Right kidney (tissue), 9 donors: ENCODE data around the gene ABHD6.
"Not testable (repeated sequence)": the region's sequence is repeated elsewhere in the genome, so short reads cannot be mapped to it uniquely, and the experiment has no call there.

Experiments used
- DNase-seq: peaks from one replicate; pipeline ENCODE4 v3.0.0-alpha.2; 2016
- long read RNA-seq, 8 donors: transcript quantifications; one replicate each; lab custom pipeline, GENCODE V29; 2026

Gene ABHD6, protein sequence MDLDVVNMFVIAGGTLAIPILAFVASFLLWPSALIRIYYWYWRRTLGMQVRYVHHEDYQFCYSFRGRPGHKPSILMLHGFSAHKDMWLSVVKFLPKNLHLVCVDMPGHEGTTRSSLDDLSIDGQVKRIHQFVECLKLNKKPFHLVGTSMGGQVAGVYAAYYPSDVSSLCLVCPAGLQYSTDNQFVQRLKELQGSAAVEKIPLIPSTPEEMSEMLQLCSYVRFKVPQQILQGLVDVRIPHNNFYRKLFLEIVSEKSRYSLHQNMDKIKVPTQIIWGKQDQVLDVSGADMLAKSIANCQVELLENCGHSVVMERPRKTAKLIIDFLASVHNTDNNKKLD
- long read RNA-seq, donor 1, transcript ABHD6-201 (9 exons, 2,393 nt): major isoform, 5 of 14 reads
- long read RNA-seq, donor 1, partial matches to known transcripts: 9 of 14 reads
- long read RNA-seq, donor 1, other reads (novel, unspliced or antisense): 0 of 14 reads
- long read RNA-seq, donor 2, partial matches to known transcripts: 0 of 4 reads
- long read RNA-seq, donor 2, other reads (novel, unspliced or antisense): 0 of 4 reads
- long read RNA-seq, donor 3, partial matches to known transcripts: 6 of 9 reads
- long read RNA-seq, donor 3, other reads (novel, unspliced or antisense): 0 of 9 reads
- long read RNA-seq, donor 4, partial matches to known transcripts: 0 of 4 reads
- long read RNA-seq, donor 4, other reads (novel, unspliced or antisense): 0 of 4 reads
- long read RNA-seq, donor 5, partial matches to known transcripts: 18 of 19 reads
- long read RNA-seq, donor 5, other reads (novel, unspliced or antisense): 0 of 19 reads
- long read RNA-seq, donor 6: 0 reads
- long read RNA-seq, donor 7, transcript ABHD6-201 (9 exons, 2,393 nt): major isoform, 6 of 9 reads
- long read RNA-seq, donor 7, partial matches to known transcripts: 0 of 9 reads
- long read RNA-seq, donor 7, other reads (novel, unspliced or antisense): 0 of 9 reads
- long read RNA-seq, donor 8, partial matches to known transcripts: 6 of 10 reads
- long read RNA-seq, donor 8, other reads (novel, unspliced or antisense): 0 of 10 reads

GRCh38 chr3:58237238-58237940, at the start of gene ABHD6:
ABHD6 (plus strand) TSS chr3:58237792; CDS start chr3:58256587, 18,795 bp downstream.
- DNase-seq: peak; percentile 99

DNA sequence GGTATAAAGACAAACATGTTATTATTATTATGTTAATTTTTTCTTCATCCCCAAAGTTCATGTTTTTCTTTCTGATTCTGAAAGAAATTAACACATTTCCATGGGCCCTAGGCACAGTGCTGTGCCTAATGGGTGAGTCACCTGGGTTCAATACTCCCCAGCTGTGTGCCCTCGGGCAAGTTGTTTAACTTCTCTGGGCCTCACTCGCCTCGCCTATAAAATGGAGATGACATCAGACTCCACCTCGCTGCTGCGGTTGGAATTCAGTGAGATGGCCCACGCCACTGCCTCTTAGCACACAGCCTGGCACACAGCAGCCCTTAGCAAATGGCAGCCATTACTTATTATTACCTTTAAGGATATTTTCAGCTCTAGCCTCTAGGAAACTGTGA, 49.4 kb upstream of the ABHD6 start:
- no peak for DNase-seq

- no peak for DNase-seq
These were observed 48.6 kb upstream of the ABHD6 start for GRCh38 chr3:58188921-58189451.

DNA sequence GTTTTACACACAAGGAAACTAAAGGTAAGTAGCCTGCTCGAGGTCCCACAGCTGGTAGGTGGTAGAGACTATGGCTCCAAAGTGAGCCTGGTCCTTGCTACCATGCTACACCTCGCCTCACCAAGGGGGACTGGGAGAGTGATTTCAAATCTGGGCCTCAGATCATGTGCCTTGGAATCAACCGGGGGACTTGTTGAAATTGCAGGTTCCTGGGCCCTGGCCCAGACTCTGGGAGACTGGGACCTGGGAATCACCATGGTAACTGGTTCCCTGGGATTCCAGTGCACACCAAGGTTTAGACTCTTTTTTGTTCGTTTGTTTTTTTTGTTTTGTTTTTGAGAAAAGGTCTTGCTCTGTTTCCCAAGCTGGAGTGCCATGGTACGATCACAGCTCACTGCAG, 47.9 kb upstream of the ABHD6 start:
- DNase-seq: no peak

DNA sequence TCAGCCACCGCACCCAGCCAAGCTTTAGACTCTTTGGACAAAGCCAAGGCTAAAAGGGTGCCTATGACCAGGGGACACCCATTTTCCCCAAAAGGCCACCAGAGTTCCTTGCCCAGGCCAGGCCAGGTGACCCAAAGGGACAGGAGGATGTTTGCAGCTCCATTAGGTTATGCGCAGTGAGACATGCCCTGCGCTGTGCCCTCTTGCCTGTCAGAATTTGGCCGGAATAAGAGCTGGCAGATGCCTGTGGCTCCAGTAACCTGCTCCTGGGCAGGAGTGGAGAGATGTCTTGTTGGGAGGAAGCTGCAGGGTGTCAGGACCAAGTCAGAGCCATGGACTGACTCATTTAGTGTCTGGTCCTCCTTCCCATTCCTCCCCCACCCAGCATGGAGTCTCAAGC, 47.3 kb upstream of the ABHD6 start:
- DNase-seq: no peak

- DNase-seq: no peak
These were observed 46.7 kb upstream of the ABHD6 start for GRCh38 chr3:58190882-58191281.

DNA sequence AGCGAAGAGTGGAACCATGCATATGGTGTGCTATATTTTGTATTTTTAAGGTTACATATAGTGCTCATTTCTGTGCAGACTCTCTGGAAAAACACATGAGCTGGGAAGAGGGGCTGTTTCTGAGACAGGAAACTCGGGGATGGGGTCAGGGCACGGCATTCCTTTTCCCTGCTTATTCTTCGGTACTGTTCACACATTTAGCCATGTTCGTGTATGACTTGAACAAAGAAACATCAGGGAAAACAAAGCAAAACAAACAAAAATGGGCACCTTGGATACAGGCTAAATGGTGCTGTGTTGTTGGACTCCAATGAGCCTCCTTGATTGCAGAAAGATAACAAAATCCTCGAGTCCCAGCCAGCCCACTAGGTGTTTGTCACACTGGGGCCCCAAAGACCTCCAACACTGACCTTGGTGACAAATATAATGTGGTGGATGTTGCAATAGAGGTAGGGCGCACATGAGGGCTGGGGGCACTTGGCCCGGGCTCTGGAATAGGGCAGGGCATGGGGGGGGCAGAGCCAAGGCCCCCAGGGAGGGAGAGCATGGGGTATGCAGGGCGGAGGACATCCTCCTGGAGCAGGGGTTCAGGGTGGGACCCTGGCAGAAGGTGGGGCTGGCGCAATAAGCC, 46.1 kb upstream of the ABHD6 start:
- no peak for DNase-seq

DNA sequence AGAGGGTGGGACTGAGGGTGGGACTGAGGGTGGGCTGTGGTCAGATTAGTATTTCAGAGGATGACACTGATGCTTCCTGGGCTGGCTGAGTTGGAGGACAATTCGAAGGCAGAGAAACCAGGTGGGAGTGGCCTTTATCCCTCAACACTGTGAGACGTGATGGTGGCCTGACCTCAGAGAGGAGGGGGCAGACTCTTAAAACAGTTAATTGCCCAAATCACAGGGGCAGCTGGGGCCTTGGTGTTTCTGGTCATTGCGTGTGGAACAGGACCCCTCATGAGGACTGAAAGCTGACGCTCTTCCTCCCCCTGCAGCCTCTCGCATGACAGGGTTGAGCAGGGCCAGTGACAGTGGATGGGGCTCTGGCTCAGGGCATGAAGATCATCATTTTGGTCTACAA, 45.5 kb upstream of the ABHD6 start:
- DNase-seq: no peak

DNA sequence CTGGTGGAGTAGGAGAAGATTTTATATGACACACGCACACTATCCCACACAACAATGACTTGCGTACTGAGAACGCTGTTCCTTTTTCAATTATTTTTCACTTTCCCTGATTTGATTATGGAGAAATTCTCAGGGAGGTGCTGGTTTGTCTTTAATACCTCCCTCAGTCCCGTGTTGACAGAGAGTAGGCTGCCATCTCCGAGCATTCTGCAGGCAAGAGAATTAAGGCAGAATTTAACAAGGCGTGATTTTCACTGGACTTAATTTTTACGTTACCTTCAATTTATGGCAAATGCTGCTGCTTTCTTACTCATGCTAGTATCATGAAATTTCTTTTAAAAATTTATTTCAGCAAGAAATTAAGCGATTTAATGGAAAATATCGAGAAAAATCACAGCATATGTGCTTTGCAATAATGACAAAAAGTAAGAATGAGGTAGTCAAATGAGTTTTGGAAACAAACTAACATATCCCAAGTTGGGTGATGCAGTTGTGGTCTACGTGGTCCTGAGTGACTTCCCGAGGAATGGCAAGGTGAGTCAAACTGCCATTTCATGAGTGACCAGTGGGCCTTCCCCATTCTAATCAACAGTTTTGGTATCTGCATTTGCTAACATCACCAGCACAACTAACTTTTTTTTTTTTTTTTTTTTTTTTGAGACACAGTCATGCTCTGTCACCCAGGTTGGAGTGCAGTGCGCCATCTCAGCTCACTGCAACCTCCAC, 43.7 kb upstream of the ABHD6 start:
- DNase-seq: no peak

GRCh38 chr3:58197588-58197987, 40.0 kb upstream of the ABHD6 start:
- no peak for DNase-seq

DNA sequence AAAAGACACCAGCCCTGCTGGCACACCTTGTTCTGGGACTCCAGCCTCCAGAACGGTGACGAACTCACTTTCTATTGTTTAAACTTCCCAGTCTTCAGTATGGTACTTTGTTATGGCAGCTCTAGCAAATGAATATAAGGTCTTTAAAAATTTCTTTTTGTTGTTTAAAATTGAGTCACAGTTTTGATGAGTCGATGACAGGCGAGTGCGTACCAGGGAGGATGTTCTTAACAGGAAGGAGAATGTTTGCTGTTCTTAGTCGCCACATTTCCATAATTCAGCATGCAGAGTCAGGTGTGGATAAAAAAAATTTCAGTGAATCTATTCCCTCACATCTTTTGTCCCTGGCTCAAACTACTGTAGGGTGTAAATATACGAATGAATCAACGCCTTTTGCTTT, 39.2 kb upstream of the ABHD6 start:
- DNase-seq: no peak

- no peak for DNase-seq
These were observed 38.8 kb upstream of the ABHD6 start for GRCh38 chr3:58198804-58199203.

DNA sequence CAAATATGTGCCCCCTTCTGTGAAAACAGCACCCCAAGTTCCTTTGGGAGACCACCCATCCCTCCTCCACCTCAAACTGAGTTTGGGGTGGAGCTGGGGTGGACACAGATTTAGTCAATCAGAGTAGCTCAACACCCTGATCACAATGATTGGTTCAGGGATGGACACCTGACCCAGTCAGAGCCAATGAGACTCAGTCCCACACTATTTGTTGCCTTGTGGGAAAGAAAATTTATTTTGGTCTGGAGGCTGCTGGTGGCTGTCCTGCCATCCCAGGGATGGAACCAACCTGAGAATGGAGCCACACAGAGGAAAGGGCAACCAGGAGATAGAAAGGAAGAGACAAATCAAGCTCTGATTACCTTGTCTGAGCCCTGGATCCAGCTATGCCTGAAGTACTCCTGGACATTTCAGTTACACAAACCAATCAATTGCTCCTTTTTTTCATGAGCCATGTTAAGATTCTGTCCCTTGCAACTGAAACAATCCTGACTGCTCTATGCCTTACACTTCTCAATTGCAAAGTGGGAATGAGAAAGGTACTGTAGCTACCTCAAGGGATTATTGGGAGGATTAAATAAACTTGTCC, 37.4 kb upstream of the ABHD6 start:
- no peak for DNase-seq

DNA sequence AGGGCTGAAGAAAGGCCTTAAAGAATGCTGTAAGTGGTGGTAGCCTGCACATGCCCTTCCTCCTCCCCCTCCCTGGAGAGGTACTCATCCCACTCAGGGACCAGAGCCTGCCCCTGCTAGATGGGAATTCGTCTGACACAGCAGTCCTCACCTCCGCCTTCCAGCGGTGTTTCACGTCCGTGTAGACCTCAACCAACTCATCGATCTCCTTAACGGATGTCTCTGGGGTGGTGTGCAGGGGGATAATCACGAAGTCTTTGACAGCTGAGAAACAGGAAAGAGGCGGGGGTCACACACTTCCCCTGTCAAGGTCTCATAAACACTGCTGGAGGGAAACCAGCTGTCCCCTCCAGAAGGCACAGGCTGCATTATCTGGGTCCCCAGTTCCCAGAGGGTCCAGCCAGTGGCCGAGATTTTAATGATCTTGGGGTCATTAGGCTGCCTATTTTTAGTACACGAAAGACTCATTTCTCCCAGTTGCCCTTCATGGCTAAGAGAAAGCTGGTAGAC, 36.7 kb upstream of the ABHD6 start:
- peak; percentile 52 for DNase-seq

- DNase-seq: not testable (repeated sequence)
These were observed 36.1 kb upstream of the ABHD6 start for GRCh38 chr3:58201451-58201850.

DNA sequence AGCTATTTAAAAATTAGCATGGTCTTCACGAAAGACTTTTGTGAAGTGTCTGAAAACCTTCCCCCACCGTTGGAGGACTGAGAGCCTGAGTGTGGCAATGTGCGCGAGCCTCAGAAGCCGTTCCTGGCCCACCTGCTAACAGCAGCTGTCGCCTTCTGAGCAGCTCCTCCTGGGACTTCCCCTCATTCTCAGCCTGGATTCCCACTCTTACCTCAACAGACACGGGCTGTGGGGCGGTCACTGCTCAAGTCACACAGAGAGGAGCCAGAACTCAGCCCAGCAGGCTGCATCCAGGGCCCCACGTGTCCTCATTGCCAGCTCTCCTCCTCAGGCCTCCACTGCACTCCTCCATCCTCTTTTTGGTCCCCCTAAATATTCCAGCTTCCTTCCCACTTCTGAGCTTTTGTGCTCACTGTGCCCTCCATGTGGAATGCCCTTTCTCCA, 34.7 kb upstream of the ABHD6 start:
- DNase-seq: no peak

GRCh38 chr3:58203541-58203940, 34.1 kb upstream of the ABHD6 start:
- no peak for DNase-seq

DNA sequence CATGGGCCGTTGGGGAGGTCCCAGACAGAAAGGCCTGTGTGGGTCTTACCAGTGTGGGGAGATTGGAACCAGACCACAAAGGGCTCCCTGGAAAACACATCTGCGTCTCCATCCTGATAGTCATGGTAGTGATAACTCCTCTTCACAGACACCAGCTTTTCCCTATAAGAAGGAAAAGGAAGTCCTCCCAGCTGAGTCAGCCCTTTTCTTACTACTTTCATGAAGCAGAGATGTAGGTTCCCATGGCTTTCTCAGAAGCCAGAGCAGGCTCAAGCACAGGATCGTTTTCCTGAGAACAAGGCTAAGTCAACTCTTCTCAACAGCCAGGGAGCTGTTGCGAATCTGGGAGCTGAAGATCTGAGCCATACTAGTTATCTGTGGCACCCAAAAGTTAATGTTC, 32.9 kb upstream of the ABHD6 start:
- no peak for DNase-seq

- DNase-seq: no peak
These were observed 31.6 kb upstream of the ABHD6 start for GRCh38 chr3:58205981-58206380.

- DNase-seq: no peak
These were observed 31.1 kb upstream of the ABHD6 start for GRCh38 chr3:58206406-58207011.
